ENCODE data around the gene CHD5. TPM values are rescaled to one million over a fixed set of nuclear protein-coding genes. Genes with fewer than 3 reads are reported as not detected.
"Not testable (repeated sequence)": the region's sequence is repeated elsewhere in the genome, so short reads cannot be mapped to it uniquely, and the experiment has no call there.

The CHD5 gene
- total RNA-seq, 1 donor from 2014 or later, result 0.07 TPM

GRCh38 chr1:6068073-6068472 lies 112.0 kb downstream of the CHD5 start:
- no peak for DNase-seq (ENCODE audit: low read depth, low spot score)

- DNase-seq (ENCODE audit: low read depth, low spot score), result no peak
Measured at GRCh38 chr1:6066680-6067079, 113.4 kb downstream of the CHD5 start.

GRCh38 chr1:6065093-6065858 lies 114.8 kb downstream of the CHD5 start:
- no peak for DNase-seq (ENCODE audit: low read depth, low spot score)

- not testable (repeated sequence) for DNase-seq (ENCODE audit: low read depth, low spot score)
Measured at GRCh38 chr1:6063532-6064053, 116.5 kb downstream of the CHD5 start.

- no peak for DNase-seq (ENCODE audit: low read depth, low spot score)
Measured at GRCh38 chr1:6062670-6063069, 117.5 kb downstream of the CHD5 start.

GRCh38 chr1:6059866-6060265 lies 120.3 kb downstream of the CHD5 start:
- no peak for DNase-seq (ENCODE audit: low read depth, low spot score)

- DNase-seq (ENCODE audit: low read depth, low spot score), result no peak
Measured at GRCh38 chr1:6057170-6057845, 122.8 kb downstream of the CHD5 start.

GRCh38 chr1:6056572-6056948 lies 123.6 kb downstream of the CHD5 start:
- no peak for DNase-seq (ENCODE audit: low read depth, low spot score)

- DNase-seq (ENCODE audit: low read depth, low spot score), result no peak
Measured at GRCh38 chr1:6054596-6054995, 125.5 kb downstream of the CHD5 start.

- no peak for DNase-seq (ENCODE audit: low read depth, low spot score)
Measured at GRCh38 chr1:6053206-6053546, 126.9 kb downstream of the CHD5 start.

- DNase-seq (ENCODE audit: low read depth, low spot score), result peak; percentile 36
Measured at GRCh38 chr1:6052543-6053205, 127.4 kb downstream of the CHD5 start.

Other genes starting within 250 kb of the CHD5 start
- 3.7 and 4.0 TPM in 2 replicates for gene NPHP4, start 187.9 kb downstream of the CHD5 start, total RNA-seq
- 2.4 and 3.5 TPM in 2 replicates for gene KCNAB2, start 134.4 kb downstream of the CHD5 start, total RNA-seq
- 136 and 193 TPM in 2 replicates for gene RPL22, start 19.3 kb upstream of the CHD5 start, total RNA-seq
- gene RNF207, start 25.8 kb upstream of the CHD5 start, total RNA-seq, result 3.4 and 9.7 TPM in 2 replicates
- gene ICMT, start 55.6 kb upstream of the CHD5 start, total RNA-seq, result 77.2 and 124 TPM in 2 replicates
- not detected in 2 replicates for gene HES3, start 63.9 kb upstream of the CHD5 start, total RNA-seq
- 1.8 and 2.5 TPM in 2 replicates for gene GPR153, start 80.8 kb upstream of the CHD5 start, total RNA-seq
- 57.1 and 69.0 TPM in 2 replicates for gene ACOT7, start 213.4 kb upstream of the CHD5 start, total RNA-seq
- gene HES2, start 239.6 kb upstream of the CHD5 start, total RNA-seq, result 18.8 and 38.6 TPM in 2 replicates
- 0.79 and 0.81 TPM in 2 replicates for gene ESPN, start 244.5 kb upstream of the CHD5 start, total RNA-seq

All from pulmonary artery endothelial cell (primary cell).